Activated naive CD4-positive, alpha-beta T cell treated with anti-CD3 and anti-CD28 coated beads for 36 hours (primary cell): Measurements from ENCODE around the gene ALDH1L2. TPM values are rescaled to one million over a fixed set of nuclear protein-coding genes. Genes with fewer than 3 reads are reported as not detected.
"Not testable (repeated sequence)": the region's sequence is repeated elsewhere in the genome, so short reads cannot be mapped to it uniquely, and the experiment has no call there.

ENCODE experiments used
- CTCF ChIA-PET: fragments of 350-600 bp; sonication (Branson Sonifier 250); formaldehyde crosslinking; loops from one replicate; lab custom pipeline; 2021; ENCODE audit warnings: antibody characterized with exemption; lab: Charles Lee
- DNase-seq: peaks from one replicate; pipeline ENCODE4 v3.0.0-alpha.2; 2020
- H3K27ac Mint-ChIP-seq: one replicate; pipeline ENCODE4 v1.8.0; 2021; ENCODE audit warnings: mild to moderate bottlenecking, mixed read lengths
- H3K27me3 Mint-ChIP-seq: one replicate; pipeline ENCODE4 v1.8.0; 2021; ENCODE audit warnings: low read depth, mixed read lengths
- H3K36me3 Mint-ChIP-seq: one replicate; pipeline ENCODE4 v1.8.0; 2021; ENCODE audit warnings: low read depth, mixed read lengths
- H3K4me1 Mint-ChIP-seq: one replicate; pipeline ENCODE4 v1.8.0; 2021; ENCODE audit warnings: low read depth, mixed read lengths
- H3K4me3 Mint-ChIP-seq: one replicate; pipeline ENCODE4 v1.8.0; 2021; ENCODE audit warnings: mild to moderate bottlenecking, moderate library complexity, mixed read lengths
- H3K9me3 Mint-ChIP-seq: one replicate; pipeline ENCODE4 v1.8.0; 2021; ENCODE audit warnings: mixed read lengths
- intact Hi-C: fragments of 100-400 bp; cut with micrococcal nuclease; formaldehyde crosslinking; loops from one replicate; pipeline ENCODE4 v1.15.1; 2023
- total RNA-seq, 2 experiments: library from RNA; stranded (reverse); gene quantifications; one replicate each; pipeline ENCODE4 v1.2.3, GENCODE V29; 2021

Gene ALDH1L2
- total RNA-seq, 2 experiments from 2014 or later: 12.2 to 14.3 TPM

DNA sequence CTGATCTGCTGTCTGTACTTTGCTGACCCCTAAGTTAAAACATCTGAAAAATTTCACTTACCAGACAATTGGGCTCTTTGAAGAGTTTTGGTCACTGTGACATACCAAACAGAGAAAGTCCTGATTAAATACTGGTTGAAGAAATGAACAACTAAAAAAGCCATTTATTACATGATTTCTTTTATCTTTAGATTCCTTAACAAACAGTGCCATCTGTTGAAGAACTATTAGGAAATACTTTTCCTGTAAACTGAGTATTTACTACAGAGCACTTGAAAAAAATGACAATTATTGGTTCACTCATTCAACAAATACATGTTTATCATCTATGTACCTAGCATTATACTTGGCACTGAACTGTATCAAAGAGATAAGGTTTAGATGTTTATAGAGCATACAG is 16.7 kb upstream of the ALDH1L2 start:
- intact Hi-C loops: no loop called here
- Mint-ChIP-seq H3K4me1 (no peaks in the 10 kb centered on the region), H3K27ac (no peak overlapping the region), H3K36me3 (peaks cover 3% of the 10 kb centered on the region), H3K27me3 (peaks cover 7% of the 10 kb centered on the region), H3K4me3 (no peak overlapping the region), H3K9me3 (peaks cover 8% of the 10 kb centered on the region)
- CTCF ChIA-PET: interaction anchor here (1.6 kb wide), 1 partner anchor 719 kb away, joined by 3 read pairs; no protein-coding TSS in a partner anchor
- DNase-seq: no peak

DNA sequence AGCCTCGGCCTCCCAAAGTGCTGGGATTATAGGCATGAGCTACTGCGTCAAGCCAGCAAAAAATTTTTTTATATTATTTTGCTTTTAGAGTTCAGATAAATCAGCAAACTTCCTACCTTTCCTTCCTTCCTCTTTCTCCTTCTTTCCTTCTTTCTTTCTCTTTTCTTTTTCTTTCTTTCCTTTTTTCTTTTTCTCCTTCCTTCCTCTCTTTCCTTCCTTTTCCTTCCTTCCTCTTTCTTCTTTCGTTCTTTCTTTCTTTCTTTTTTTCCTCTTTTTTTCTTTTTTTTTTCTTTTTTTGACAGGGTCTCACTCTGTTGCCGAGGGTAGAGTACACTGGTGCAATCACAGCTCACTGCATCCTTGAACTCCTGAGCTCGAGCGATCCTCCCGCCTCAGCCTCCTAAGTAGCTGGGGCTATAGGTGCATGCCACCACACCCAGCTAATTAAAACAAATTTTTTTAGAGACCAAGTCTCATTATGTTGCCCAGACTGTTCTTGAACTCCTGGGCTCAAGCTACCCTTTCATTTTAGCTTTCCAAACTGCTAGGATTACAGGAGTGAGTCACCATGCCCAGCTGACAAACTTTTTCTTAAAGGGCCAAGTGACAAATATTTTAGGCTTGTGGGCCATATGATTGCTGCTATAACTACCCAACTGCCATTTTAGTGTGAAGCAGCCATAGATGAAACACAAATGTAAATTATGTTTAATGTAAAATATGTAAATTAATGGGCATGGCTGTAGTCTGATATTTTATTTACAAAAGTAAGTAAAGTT is 16.1 kb upstream of the ALDH1L2 start:
- H3K36me3 Mint-ChIP-seq: peaks cover 3% of the 10 kb centered on the region
- no peaks in the 10 kb centered on the region for H3K4me1 Mint-ChIP-seq
- H3K9me3 Mint-ChIP-seq: peaks cover 12% of the 10 kb centered on the region
- intact Hi-C loops: no loop called here
- H3K4me3 Mint-ChIP-seq: no peak overlapping the region
- CTCF ChIA-PET: interaction anchor here (0.7 to 1.6 kb wide), 2 partner anchors 140 to 719 kb away, joined by 3 read pairs; no protein-coding TSS in a partner anchor
- peaks cover 7% of the 10 kb centered on the region for H3K27me3 Mint-ChIP-seq
- no peak overlapping the region for H3K27ac Mint-ChIP-seq
- no peak for DNase-seq

DNA sequence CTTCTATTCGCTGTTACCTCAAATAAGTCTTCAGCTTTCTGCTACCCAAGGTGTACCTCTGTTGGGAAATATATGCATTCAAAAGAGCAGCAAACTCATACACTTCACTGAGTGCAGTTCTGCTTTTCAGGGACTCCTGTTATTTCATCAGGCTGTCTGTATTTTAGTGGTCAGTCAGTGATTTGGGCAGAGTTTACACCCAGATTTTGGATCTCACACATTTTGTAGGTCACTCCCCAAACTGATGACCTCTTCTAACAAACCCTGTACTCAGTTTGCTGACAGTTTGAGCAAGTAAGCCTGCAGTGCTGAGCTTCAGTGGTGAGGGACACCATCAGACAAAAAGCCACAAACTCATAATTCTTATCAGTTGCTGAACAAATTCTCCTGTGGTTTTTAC is 15.1 kb upstream of the ALDH1L2 start:
- no peak for DNase-seq
- Mint-ChIP-seq H3K4me1 (no peaks in the 10 kb centered on the region), H3K36me3 (peaks cover 3% of the 10 kb centered on the region), H3K27me3 (peaks cover 5% of the 10 kb centered on the region), H3K4me3 (no peak overlapping the region), H3K27ac (no peak overlapping the region), H3K9me3 (peaks cover 13% of the 10 kb centered on the region)
- intact Hi-C loops: no loop called here
- CTCF ChIA-PET: no interaction called here

DNA sequence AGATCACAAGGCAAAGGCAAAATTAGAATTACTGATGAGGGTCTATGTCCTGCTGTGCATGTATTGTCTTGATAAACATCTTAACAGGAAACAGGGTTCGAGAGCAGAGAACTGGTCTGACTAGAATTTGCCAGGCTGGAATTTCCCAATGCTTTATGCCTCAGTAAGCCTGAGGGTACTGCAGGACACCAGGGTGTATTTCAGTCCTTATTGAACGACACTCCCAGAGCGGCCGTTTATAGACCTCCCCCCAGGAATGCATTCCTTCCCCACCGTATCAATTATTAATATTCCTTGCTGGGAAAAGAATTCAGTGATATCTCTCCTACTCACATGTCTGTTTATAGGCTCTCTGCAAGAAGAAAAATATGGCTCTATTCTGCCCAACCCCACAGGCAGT is 11.1 kb upstream of the ALDH1L2 start:
- H3K27me3 Mint-ChIP-seq, H3K27ac Mint-ChIP-seq, CTCF ChIA-PET, intact Hi-C loops, DNase-seq, H3K4me1 Mint-ChIP-seq, H3K4me3 Mint-ChIP-seq, H3K36me3 Mint-ChIP-seq: not testable (repeated sequence)
- H3K9me3 Mint-ChIP-seq: peaks cover 13% of the 10 kb centered on the region

DNA sequence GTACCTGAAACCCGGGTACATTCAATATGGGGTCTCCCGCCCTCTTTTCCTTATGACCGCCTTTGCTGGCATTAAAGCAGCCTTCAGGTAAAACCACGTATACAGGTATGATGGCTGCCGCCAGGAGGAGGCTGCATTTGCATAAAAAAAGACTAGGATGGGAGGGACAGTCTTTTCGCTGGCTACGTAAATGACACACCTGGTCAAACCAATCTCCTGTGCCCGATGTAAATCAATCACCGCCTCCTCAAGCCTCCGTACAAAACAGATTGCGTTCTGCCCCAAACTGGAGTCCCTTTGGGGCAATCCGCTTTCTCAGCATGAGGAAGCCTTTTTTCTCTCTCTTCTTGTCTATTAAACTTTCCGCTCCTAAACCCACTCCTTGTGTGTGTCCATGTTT is 8.1 kb upstream of the ALDH1L2 start:
- intact Hi-C loops: no loop called here
- H3K4me1 Mint-ChIP-seq: no peaks in the 10 kb centered on the region
- H3K9me3 Mint-ChIP-seq: peaks cover 13% of the 10 kb centered on the region
- CTCF ChIA-PET: no interaction called here
- no peak overlapping the region for H3K4me3 Mint-ChIP-seq
- peaks cover 3% of the 10 kb centered on the region for H3K36me3 Mint-ChIP-seq
- no peak for DNase-seq
- H3K27ac Mint-ChIP-seq: no peak overlapping the region
- peaks cover 6% of the 10 kb centered on the region for H3K27me3 Mint-ChIP-seq

DNA sequence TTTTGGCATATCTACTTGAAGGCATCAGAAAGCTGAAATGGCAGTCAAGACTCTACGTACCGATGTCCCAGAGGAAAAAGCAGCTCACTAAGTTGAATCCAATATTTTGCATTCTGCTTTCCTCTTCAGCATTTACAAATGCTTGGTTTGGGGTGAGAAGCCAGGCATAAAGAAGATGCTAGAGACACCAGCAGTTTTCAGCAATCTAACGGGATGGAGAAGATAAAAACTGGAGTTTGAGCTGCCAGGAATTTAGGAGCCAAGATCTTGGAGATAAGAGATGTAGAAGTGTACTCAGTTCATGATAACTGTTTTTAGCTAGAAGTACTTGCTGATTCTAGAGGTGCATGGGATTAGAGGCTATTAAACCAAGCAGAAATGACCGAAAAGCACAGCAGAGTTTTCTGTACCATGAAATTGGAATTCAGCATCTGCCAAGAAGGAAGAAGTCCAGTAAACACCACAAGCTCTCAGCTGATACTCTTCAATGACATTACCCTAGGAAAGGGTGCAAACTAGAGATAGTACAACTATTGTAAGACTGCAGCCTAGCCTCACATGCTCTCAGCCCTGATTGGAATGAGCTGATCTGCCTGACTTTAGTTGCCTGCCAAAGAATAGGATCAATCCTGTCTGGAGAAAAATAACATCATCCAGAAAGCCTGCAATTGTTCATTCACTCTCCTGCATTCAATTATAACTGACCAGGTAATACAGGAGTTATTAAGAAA is 7.4 kb upstream of the ALDH1L2 start:
- peaks cover 3% of the 10 kb centered on the region for H3K36me3 Mint-ChIP-seq
- no peak overlapping the region for H3K27ac Mint-ChIP-seq
- intact Hi-C loops: no loop called here

DNA sequence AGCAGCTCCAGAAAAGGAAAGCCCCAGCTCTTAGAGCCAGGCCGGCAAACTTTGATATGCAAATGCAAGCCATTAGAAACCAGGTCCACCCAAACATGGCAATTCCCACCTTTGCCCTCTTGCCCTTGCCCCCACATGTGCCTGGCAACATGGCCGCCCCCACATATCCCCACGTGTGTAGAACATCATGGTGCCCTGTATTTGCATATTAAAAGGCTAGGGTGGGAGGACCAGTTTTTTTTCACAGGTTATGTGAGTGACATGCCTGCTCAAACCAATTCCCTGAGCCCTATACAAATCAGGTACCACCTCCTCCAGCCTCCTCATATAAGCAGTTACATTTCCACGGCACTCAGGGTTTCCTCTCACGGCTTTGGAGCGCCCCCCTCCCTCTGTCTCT is 6.1 kb upstream of the ALDH1L2 start:
- no peak overlapping the region for H3K4me3 Mint-ChIP-seq
- no peaks in the 10 kb centered on the region for H3K4me1 Mint-ChIP-seq
- H3K9me3 Mint-ChIP-seq: peaks cover 4% of the 10 kb centered on the region
- intact Hi-C loops: no loop called here
- no peak overlapping the region for H3K27ac Mint-ChIP-seq
- CTCF ChIA-PET: interaction anchor here (0.6 kb wide), 1 partner anchor 738 kb away, joined by 3 read pairs; no protein-coding TSS in a partner anchor
- peaks cover 6% of the 10 kb centered on the region for H3K27me3 Mint-ChIP-seq
- no peak for DNase-seq
- peaks cover 2% of the 10 kb centered on the region for H3K36me3 Mint-ChIP-seq

More for the DNA sequence above, 7.4 kb upstream of the ALDH1L2 start:
- Mint-ChIP-seq H3K9me3 (peaks cover 13% of the 10 kb centered on the region), H3K27me3 (peaks cover 6% of the 10 kb centered on the region), H3K4me3 (no peak overlapping the region), H3K4me1 (no peaks in the 10 kb centered on the region)
- DNase-seq: no peak
- CTCF ChIA-PET: interaction anchor here (0.7 kb wide), 1 partner anchor 23 kb away, joined by 3 read pairs; no protein-coding TSS in a partner anchor

DNA sequence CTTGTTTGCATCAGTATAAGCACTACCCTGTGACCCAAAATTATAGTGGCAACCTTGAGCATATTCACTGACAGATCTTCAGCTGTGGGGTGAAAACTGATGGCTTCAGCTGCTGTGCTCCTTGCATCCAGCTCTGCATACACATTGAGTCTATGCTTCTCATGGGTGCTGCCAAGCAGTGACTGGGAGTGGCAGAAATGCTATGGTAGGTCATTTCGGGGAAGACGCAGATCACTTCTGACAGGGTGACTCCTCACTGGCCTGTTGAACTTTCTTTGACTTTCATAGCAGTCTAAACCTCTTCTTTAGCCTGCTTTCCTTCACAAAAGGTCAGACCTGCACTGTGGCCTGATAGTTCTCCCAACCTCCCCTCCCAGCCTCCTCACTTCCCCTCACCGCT is 5.6 kb upstream of the ALDH1L2 start:
- peaks cover 6% of the 10 kb centered on the region for H3K27me3 Mint-ChIP-seq
- DNase-seq: no peak
- H3K4me3 Mint-ChIP-seq: no peak overlapping the region
- H3K4me1 Mint-ChIP-seq: no peaks in the 10 kb centered on the region
- CTCF ChIA-PET: no interaction called here
- peaks cover 2% of the 10 kb centered on the region for H3K36me3 Mint-ChIP-seq
- H3K9me3 Mint-ChIP-seq: no peaks in the 10 kb centered on the region
- H3K27ac Mint-ChIP-seq: no peak overlapping the region
- intact Hi-C loops: no loop called here

DNA sequence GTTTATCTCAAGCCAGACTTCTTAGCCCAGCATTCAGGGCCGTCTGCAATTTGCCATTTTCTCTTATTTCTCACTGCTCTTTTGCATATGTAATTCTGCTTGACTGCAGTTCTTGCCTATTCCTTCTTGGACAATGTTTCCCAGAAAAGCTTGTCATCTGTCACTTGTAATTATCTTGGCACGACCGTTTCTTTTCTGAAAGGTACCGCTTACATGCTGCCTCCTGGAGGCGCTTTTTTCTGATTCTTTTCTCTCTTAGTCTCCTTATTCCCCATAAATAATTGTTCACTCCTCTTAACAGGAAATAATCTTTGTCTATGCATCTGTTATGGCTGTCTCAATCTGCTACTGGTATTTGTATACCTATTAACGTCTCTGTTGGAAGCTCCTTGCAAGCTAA is 1.2 kb upstream of the ALDH1L2 start:
- H3K4me1 Mint-ChIP-seq: peaks cover 8% of the 10 kb centered on the region
- H3K27me3 Mint-ChIP-seq: peaks cover 21% of the 10 kb centered on the region
- intact Hi-C loops: no loop called here
- no peak overlapping the region for H3K27ac Mint-ChIP-seq
- H3K4me3 Mint-ChIP-seq: peak overlapping the region; percentile 3
- H3K9me3 Mint-ChIP-seq: no peaks in the 10 kb centered on the region
- H3K36me3 Mint-ChIP-seq: peaks cover 2% of the 10 kb centered on the region
- no peak for DNase-seq
- CTCF ChIA-PET: interaction anchor here (1.1 kb wide), 1 partner anchor 127 kb away, joined by 4 read pairs; the partner anchor contains the start of gene SLC41A2

DNA sequence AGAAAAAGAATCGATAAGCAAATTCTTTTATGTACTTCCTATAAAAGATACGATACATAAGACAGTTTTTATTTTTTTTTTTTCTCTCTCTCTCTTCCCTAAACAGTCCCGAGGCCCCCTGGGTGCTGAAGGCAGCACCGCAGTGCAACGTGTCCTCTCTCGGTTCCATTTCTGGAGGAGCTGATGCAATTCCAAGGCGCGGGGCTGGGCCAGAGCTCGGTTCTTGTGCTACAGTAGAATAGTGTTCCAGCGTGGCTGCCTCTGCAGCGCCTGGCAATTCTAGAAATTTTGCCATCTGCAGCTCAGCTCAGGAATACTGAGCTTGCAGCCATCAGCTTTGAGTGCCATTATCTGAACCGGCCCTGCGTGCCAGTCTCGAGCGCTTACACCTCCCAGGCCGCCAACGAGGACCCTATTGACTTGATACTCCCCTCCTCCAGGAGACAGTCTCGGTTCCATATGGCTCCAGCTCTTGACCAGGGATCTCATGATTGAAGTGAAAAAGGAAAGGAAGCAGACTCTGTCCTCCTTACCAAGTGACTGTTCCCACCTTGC is 630 bp downstream of the ALDH1L2 start:
- Mint-ChIP-seq H3K9me3 (no peaks in the 10 kb centered on the region), H3K36me3 (peaks cover 2% of the 10 kb centered on the region), H3K27me3 (peaks cover 21% of the 10 kb centered on the region), H3K4me3 (peak overlapping the region; percentile 87), H3K4me1 (peaks cover 8% of the 10 kb centered on the region), H3K27ac (no peak overlapping the region)
- CTCF ChIA-PET: interaction anchor here (0.6 to 1.3 kb wide), 4 partner anchors 32 to 702 kb away, joined by 3 to 4 read pairs (median 3); no protein-coding TSS in a partner anchor
- intact Hi-C loops: loop anchor here (1.0 kb wide), 1 partner anchor 24 kb away; the partner anchor contains the start of gene WASHC4
- peak; percentile 49 for DNase-seq

DNA sequence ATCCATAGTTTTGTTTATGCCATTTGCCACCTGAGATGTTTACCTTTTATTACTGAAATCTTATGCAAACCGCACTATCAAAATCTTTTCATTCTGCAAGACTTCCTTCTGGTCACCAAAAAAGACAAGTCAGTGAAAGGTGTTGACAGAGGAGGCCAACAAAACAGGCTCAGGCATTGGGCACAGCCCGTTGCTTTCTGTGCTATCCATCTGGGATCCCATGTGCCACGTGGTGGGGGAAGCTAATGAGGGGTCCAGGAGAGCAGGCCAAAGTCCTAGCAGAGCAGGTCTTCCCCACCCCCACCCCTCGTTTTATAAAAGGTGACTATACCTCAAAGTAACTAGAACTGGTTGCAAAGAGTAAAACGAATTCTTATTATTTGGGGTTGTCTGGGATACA is 1.2 kb downstream of the ALDH1L2 start:
- Mint-ChIP-seq H3K36me3 (peaks cover 2% of the 10 kb centered on the region), H3K9me3 (no peaks in the 10 kb centered on the region), H3K27me3 (peaks cover 21% of the 10 kb centered on the region), H3K4me3 (peak overlapping the region; percentile 87), H3K4me1 (peaks cover 8% of the 10 kb centered on the region), H3K27ac (no peak overlapping the region)
- no peak for DNase-seq
- CTCF ChIA-PET: interaction anchor here (0.6 to 1.3 kb wide), 4 partner anchors 33 to 701 kb away, joined by 3 to 4 read pairs (median 3); no protein-coding TSS in a partner anchor
- intact Hi-C loops: no loop called here
